ENCODE results near the gene RAB34.

RAB34 gene

GRCh38 chr17:28710861-28711722, 6.6 kb downstream of the RAB34 start:
- DNase-seq, result peak; percentile 92

- no peak for DNase-seq
These were observed 10.3 kb downstream of the RAB34 start for GRCh38 chr17:28707339-28707720.

GRCh38 chr17:28706471-28707338, 11.0 kb downstream of the RAB34 start:
- DNase-seq, result no peak

- DNase-seq, result no peak
These were observed 11.8 kb downstream of the RAB34 start for GRCh38 chr17:28705728-28706334.

- DNase-seq, result no peak
These were observed 12.5 kb downstream of the RAB34 start for GRCh38 chr17:28705074-28705659.

- DNase-seq, result no peak
These were observed 13.3 kb downstream of the RAB34 start for GRCh38 chr17:28704219-28704858.

GRCh38 chr17:28703552-28704218, 14.0 kb downstream of the RAB34 start:
- no peak for DNase-seq

- no peak for DNase-seq
These were observed 14.9 kb downstream of the RAB34 start for GRCh38 chr17:28702752-28703150.

GRCh38 chr17:28702026-28702751, 15.5 kb downstream of the RAB34 start:
- DNase-seq, result no peak

GRCh38 chr17:28700830-28701492, 16.7 kb downstream of the RAB34 start:
- no peak for DNase-seq

GRCh38 chr17:28700278-28700677, 17.4 kb downstream of the RAB34 start:
- no peak for DNase-seq

- DNase-seq, result no peak
These were observed 19.3 kb downstream of the RAB34 start for GRCh38 chr17:28698253-28698941.

- DNase-seq, result no peak
These were observed 23.8 kb downstream of the RAB34 start for GRCh38 chr17:28693869-28694268.

- no peak for DNase-seq
These were observed 28.7 kb downstream of the RAB34 start for GRCh38 chr17:28689011-28689410.

GRCh38 chr17:28688481-28688880, 29.2 kb downstream of the RAB34 start:
- DNase-seq, result no peak

- no peak for DNase-seq
These were observed 31.4 kb downstream of the RAB34 start for GRCh38 chr17:28686296-28686695.

- DNase-seq, result no peak
These were observed 32.3 kb downstream of the RAB34 start for GRCh38 chr17:28685366-28685765.

GRCh38 chr17:28684963-28685362, 32.7 kb downstream of the RAB34 start:
- no peak for DNase-seq

GRCh38 chr17:28682655-28683054, 35.0 kb downstream of the RAB34 start:
- DNase-seq, result no peak

GRCh38 chr17:28675980-28676379, 41.7 kb downstream of the RAB34 start:
- DNase-seq, result no peak
